B cell (primary cell): ENCODE measurements around the gene SPOCD1. TPM values are rescaled to one million over a fixed set of nuclear protein-coding genes. Genes with fewer than 3 reads are reported as not detected.

Experiments used
- ATAC-seq: fragments of 200-7000 bp; cut with Tn5 transposase; one replicate; pipeline ENCODE4 v1.10.0; 2021; ENCODE audit warnings: low read depth, mild to moderate bottlenecking, moderate number of reproducible peaks, moderate library complexity
- CTCF ChIA-PET: fragments of 350-600 bp; sonication (Branson Sonifier 250); formaldehyde crosslinking; loops from one replicate; lab custom pipeline; 2021; ENCODE audit warnings: antibody characterized with exemption, inconsistent platforms; lab: Charles Lee
- POLR2A ChIA-PET: fragments of 350-600 bp; sonication (Branson Sonifier 250); formaldehyde crosslinking; loops from one replicate; lab custom pipeline; 2021; ENCODE audit warnings: antibody characterized with exemption; lab: Charles Lee
- DNase-seq: peaks from one replicate; pipeline ENCODE4 v3.0.0; 2013
- H2AFZ ChIP-seq: 2 replicates; pipeline ENCODE4 v1.6.1; 2012; ENCODE audit warnings: mild to moderate bottlenecking, low read depth, low read length; ENCODE audit not compliant: insufficient read depth, poor library complexity, severe bottlenecking
- H3K27ac ChIP-seq, 2 donors: 1 replicate in 1 of 2; 2 replicates in 1 of 2; pipeline ENCODE4 v1.5.1; 2012 to 2013; ENCODE audit warnings: low read length in 2 of 2, mild to moderate bottlenecking in 2 of 2, moderate library complexity in 1 of 2
- H3K27me3 ChIP-seq, 4 experiments: fragments of 200-600 bp in 1 of 4; sonication (generic) in 1 of 4; replicated peaks in 1 of 4; 1 replicate in 2 of 4; 2 replicates in 2 of 4; pipeline versions ENCODE4 v1.6.1 to v1.7.0; 2013 to 2016; ENCODE audit warnings: low read length in 3 of 4, mild to moderate bottlenecking in 2 of 4, mixed read lengths in 1 of 4, moderate library complexity in 1 of 4; ENCODE audit not compliant: insufficient read depth in 4 of 4, control insufficient read depth in 3 of 4; ENCODE audit errors: control extremely low read depth in 1 of 4
- H3K36me3 ChIP-seq, 2 experiments: replicated peaks in 1 of 2; 1 replicate in 1 of 2; 2 replicates in 1 of 2; pipeline versions ENCODE4 v1.6.1 to v1.7.1; 2013; ENCODE audit warnings: low read length in 1 of 2; ENCODE audit not compliant: insufficient read depth in 2 of 2, control insufficient read depth in 1 of 2; ENCODE audit errors: control extremely low read depth in 1 of 2, extremely low read depth in 1 of 2
- H3K4me1 ChIP-seq, 2 donors: fragments of 200-600 bp in 1 of 2; sonication (generic) in 1 of 2; 1 replicate in 1 of 2; 2 replicates in 1 of 2; pipeline versions ENCODE4 v1.5.1 to v1.6.1; 2013 to 2017; ENCODE audit warnings: low read length in 2 of 2; ENCODE audit not compliant: control insufficient read depth in 2 of 2, insufficient read depth in 2 of 2
- H3K4me2 ChIP-seq: replicated peaks from 2 replicates; pipeline ENCODE3; 2012; ENCODE audit warnings: mild to moderate bottlenecking, low read depth, low read length; ENCODE audit not compliant: poor library complexity, severe bottlenecking
- H3K4me3 ChIP-seq, 5 experiments: fragments of 200-600 bp in 1 of 5; sonication (generic) in 1 of 5; 1 replicate in 3 of 5; 2 replicates in 2 of 5; pipeline versions ENCODE4 v1.5.1 to v1.7.0; 2011 to 2016; ENCODE audit warnings: low read length in 4 of 5, mild to moderate bottlenecking in 4 of 5, low read depth in 2 of 5, control low read depth in 1 of 5, moderate library complexity in 1 of 5; ENCODE audit not compliant: insufficient read depth in 1 of 5; ENCODE audit errors: control extremely low read depth in 1 of 5, extremely low read depth in 1 of 5
- H3K79me2 ChIP-seq: fragments of 200-600 bp; sonication (generic); one replicate; pipeline ENCODE4 v1.6.0; 2016; ENCODE audit warnings: low read length; ENCODE audit not compliant: control insufficient read depth, insufficient read depth
- H3K9ac ChIP-seq: fragments of 200-600 bp; sonication (generic); 2 replicates; pipeline ENCODE4 v1.6.1; 2017; ENCODE audit warnings: mild to moderate bottlenecking, low read length, moderate library complexity
- H3K9me3 ChIP-seq, 3 donors: one replicate each; pipeline versions ENCODE4 v1.6.1 to v1.7.1; 2013; ENCODE audit warnings: low read length in 2 of 3; ENCODE audit not compliant: control insufficient read depth in 2 of 3, insufficient read depth in 1 of 3; ENCODE audit errors: control extremely low read depth in 1 of 3
- H4K20me1 ChIP-seq: 2 replicates; pipeline ENCODE4 v1.6.0; 2012; ENCODE audit warnings: mild to moderate bottlenecking, low read length; ENCODE audit not compliant: insufficient read depth, control insufficient read depth, poor library complexity, severe bottlenecking
- H3K27ac Mint-ChIP-seq: one replicate; pipeline ENCODE4 v1.8.0; 2021; ENCODE audit warnings: mixed read lengths
- H3K27me3 Mint-ChIP-seq: one replicate; pipeline ENCODE4 v1.8.0; 2021; ENCODE audit warnings: mixed read lengths
- H3K4me1 Mint-ChIP-seq: one replicate; pipeline ENCODE4 v1.8.0; 2021; ENCODE audit warnings: mixed read lengths
- H3K4me3 Mint-ChIP-seq: one replicate; pipeline ENCODE4 v1.8.0; 2021; ENCODE audit warnings: mixed read lengths
- H3K9me3 Mint-ChIP-seq: one replicate; pipeline ENCODE4 v1.8.0; 2022; ENCODE audit warnings: mixed read lengths; ENCODE audit not compliant: insufficient read depth
- EZH2 ChIP-seq: IDR thresholded peaks from 2 replicates; pipeline ENCODE4 v1.6.1; 2012; ENCODE audit warnings: borderline replicate concordance, low read depth, mild to moderate bottlenecking, moderate library complexity, low read length; ENCODE audit not compliant: insufficient read depth, poor library complexity, severe bottlenecking
- WGBS: methylation state at CpG from one replicate; pipeline ENCODE4 v1.1.5; 2013; ENCODE audit warnings: missing lambda C conversion rate; ENCODE audit not compliant: insufficient coverage; 5-methylcytosine and 5-hydroxymethylcytosine counted together
- intact Hi-C: fragments of 100-400 bp; cut with micrococcal nuclease; formaldehyde crosslinking; loops from one replicate; pipeline ENCODE4 v1.10.0; 2022
- polyA plus RNA-seq: library from polyadenylated mRNA; depleted of rRNA; stranded (reverse); fragments of >200 nt; gene quantifications from 2 replicates; pipeline ENCODE4 v1.2.3, GENCODE V29; 2012
- total RNA-seq, 2 donors: library from RNA; stranded (reverse); fragments of 120-200 nt in 1 of 2; gene quantifications; 1 replicate in 1 of 2; 2 replicates in 1 of 2; pipeline versions ENCODE4 v1.2.3 to v1.2.4, GENCODE V29; 2013 to 2022
- TF ChIP-seq, protein P1 (sequence below): fragments of 200-600 bp; IDR thresholded peaks from one replicate; pipeline ENCODE4 v1.8.0; 2022; ENCODE audit warnings: antibody characterized with exemption, mild to moderate bottlenecking

The SPOCD1 gene
- total and polyA plus RNA-seq, 2 donors (not counting 1 experiment from before 2014, with no cell fraction given), result not detected

DNA sequence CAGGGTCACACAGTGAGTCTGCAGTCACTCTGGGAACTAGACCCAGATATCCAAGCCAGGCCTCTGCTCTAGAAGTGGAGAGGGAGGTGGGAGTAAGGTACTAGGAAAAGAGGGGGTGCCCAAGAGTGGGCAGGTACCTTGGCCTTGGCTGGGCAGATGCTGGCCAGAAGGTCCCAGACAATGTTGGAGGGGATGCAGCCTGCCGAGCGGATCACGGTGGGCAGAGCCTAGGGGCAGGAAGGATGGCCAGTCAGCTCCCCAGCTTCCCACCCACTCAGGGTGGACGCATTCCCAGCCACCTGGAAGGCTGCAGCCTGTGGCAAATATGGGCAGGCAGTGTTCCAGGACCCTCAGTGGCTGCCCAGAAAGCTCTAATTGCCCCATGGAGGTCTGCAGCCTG lies 23.3 kb downstream of the SPOCD1 start:
- ChIA-PET POLR2A (no interaction called here), CTCF (interaction anchor here (1.1 to 5.6 kb wide), 2 partner anchors 129 to 172 kb away, joined by 3 to 184 read pairs; no protein-coding TSS in a partner anchor)
- no peaks in the 10 kb centered on the region for H3K79me2 ChIP-seq
- Mint-ChIP-seq H3K27ac (no peak overlapping the region), H3K4me1 (peaks cover 9% of the 10 kb centered on the region), H3K9me3 (no peaks in the 10 kb centered on the region), H3K4me3 (no peak overlapping the region), H3K27me3 (peaks cover 20% of the 10 kb centered on the region)
- H3K27me3 ChIP-seq, result peaks cover 0 to 9% (median 3%) of the 10 kb centered on the region in 4 experiments
- intact Hi-C loops, result no loop called here
- no peak for ATAC-seq
- H3K27ac ChIP-seq, result no peak overlapping the region
- no peak overlapping the region for H3K4me3 ChIP-seq
- H3K36me3 ChIP-seq, result no peaks in the 10 kb centered on the region
- 81% methylated on average over 4 of the region's 4 CpGs for WGBS
- H3K9me3 ChIP-seq, result no peaks in the 10 kb centered on the region
- TF ChIP-seq, protein P1, sequence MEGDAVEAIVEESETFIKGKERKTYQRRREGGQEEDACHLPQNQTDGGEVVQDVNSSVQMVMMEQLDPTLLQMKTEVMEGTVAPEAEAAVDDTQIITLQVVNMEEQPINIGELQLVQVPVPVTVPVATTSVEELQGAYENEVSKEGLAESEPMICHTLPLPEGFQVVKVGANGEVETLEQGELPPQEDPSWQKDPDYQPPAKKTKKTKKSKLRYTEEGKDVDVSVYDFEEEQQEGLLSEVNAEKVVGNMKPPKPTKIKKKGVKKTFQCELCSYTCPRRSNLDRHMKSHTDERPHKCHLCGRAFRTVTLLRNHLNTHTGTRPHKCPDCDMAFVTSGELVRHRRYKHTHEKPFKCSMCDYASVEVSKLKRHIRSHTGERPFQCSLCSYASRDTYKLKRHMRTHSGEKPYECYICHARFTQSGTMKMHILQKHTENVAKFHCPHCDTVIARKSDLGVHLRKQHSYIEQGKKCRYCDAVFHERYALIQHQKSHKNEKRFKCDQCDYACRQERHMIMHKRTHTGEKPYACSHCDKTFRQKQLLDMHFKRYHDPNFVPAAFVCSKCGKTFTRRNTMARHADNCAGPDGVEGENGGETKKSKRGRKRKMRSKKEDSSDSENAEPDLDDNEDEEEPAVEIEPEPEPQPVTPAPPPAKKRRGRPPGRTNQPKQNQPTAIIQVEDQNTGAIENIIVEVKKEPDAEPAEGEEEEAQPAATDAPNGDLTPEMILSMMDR, result no peak
- no peak for TF ChIP-seq EZH2
- no peak for DNase-seq
- H3K9ac ChIP-seq, result no peak overlapping the region
- H4K20me1 ChIP-seq, result no peaks in the 10 kb centered on the region
- no peak overlapping the region for H3K4me2 ChIP-seq
- H2AFZ ChIP-seq, result no peak overlapping the region
- peaks cover 8 to 14% of the 10 kb centered on the region in 2 donors for H3K4me1 ChIP-seq

DNA sequence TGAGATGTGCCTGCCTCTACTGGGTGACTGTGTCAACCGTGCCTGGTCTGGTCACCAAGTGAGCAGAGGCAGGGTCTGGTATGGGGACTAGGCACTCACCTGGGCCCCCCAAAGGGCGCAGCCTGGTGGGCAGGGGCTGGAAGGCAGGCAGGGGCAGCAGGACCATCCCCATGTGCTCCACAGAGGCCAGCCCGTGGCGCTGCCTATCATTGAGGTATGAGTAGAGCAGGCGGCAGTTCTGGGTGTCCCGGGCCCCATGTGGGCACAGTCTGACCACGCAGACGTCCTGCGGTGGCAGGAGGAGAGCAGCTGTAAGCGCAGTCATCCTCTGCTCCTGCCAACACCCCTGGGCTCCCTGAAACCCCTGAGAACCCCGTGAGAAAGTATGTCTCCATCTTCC lies 23.7 kb downstream of the SPOCD1 start:
- H3K4me3 Mint-ChIP-seq, result no peak overlapping the region
- H3K9me3 Mint-ChIP-seq, result no peaks in the 10 kb centered on the region
- Histone ChIP-seq H3K9me3 (no peaks in the 10 kb centered on the region), H3K27me3 (peaks cover 0 to 9% (median 3%) of the 10 kb centered on the region in 4 experiments), H4K20me1 (no peaks in the 10 kb centered on the region), H3K79me2 (no peaks in the 10 kb centered on the region), H3K9ac (no peak overlapping the region), H3K36me3 (no peaks in the 10 kb centered on the region), H3K4me2 (no peak overlapping the region), H3K27ac (no peak overlapping the region), H3K4me3 (no peak overlapping the region), H3K4me1 (peaks cover 9 to 16% of the 10 kb centered on the region in 2 donors), H2AFZ (no peak overlapping the region)
- DNase-seq, result no peak
- WGBS, result 80% methylated on average over 11 of the region's 11 CpGs
- H3K4me1 Mint-ChIP-seq, result peaks cover 9% of the 10 kb centered on the region
- ChIA-PET POLR2A (no interaction called here), CTCF (interaction anchor here (1.2 to 5.6 kb wide), 3 partner anchors 16 to 398 kb away, joined by 3 to 184 read pairs (median 4); no protein-coding TSS in a partner anchor)
- H3K27ac Mint-ChIP-seq, result no peak overlapping the region
- H3K27me3 Mint-ChIP-seq, result peaks cover 16% of the 10 kb centered on the region
- ATAC-seq, result no peak
- intact Hi-C loops, result no loop called here
- no peak for TF ChIP-seq EZH2
- TF ChIP-seq, protein P1, result no peak
